ENCODE results near the gene FOXN3. TPM values are rescaled to one million over a fixed set of nuclear protein-coding genes. Genes with fewer than 3 reads are reported as not detected.

FOXN3 gene
- total and polyA plus RNA-seq, 8 donors, result 43.5 to 80.7 (median 49.1) TPM

- Histone ChIP-seq H3K9me3 (no peaks in the 10 kb centered on the region), H3K27me3 (no peaks in the 10 kb centered on the region), H3K4me3 (no peak overlapping the region), H3K4me1 (no peaks in the 10 kb centered on the region), H3K36me3 (peaks cover 0 to 4% of the 10 kb centered on the region in 2 donors), H3K27ac (no peak overlapping the region)
- TF ChIP-seq, protein P1, sequence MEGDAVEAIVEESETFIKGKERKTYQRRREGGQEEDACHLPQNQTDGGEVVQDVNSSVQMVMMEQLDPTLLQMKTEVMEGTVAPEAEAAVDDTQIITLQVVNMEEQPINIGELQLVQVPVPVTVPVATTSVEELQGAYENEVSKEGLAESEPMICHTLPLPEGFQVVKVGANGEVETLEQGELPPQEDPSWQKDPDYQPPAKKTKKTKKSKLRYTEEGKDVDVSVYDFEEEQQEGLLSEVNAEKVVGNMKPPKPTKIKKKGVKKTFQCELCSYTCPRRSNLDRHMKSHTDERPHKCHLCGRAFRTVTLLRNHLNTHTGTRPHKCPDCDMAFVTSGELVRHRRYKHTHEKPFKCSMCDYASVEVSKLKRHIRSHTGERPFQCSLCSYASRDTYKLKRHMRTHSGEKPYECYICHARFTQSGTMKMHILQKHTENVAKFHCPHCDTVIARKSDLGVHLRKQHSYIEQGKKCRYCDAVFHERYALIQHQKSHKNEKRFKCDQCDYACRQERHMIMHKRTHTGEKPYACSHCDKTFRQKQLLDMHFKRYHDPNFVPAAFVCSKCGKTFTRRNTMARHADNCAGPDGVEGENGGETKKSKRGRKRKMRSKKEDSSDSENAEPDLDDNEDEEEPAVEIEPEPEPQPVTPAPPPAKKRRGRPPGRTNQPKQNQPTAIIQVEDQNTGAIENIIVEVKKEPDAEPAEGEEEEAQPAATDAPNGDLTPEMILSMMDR (IDR thresholded peaks at IDR 0.05), result no peak
- no peak for ATAC-seq
- DNase-seq, result no peak
- intact Hi-C loops (cut with DNase I), result no loop called here
These were observed 152.7 kb downstream of the FOXN3 start for GRCh38 chr14:89264196-89264800.

DNA sequence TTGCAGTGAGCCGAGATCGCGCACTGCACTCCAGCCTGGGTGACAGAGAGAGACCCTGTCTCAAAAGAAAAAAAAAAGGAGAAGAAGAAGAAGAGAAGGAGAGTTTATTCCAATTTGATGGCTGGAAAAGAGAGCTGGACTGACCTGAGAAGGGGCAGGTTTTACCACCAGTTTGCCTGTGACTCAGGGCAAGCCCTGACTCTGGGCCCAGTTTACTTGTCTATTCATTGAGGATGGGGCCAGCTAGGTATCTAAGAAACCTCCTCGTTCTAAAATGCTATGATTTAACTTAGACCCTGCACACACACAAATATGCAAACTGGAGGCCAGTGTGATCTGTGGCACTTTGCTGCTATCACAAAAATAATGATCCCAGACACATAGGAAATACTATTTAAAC is 155.0 kb downstream of the FOXN3 start:
- Histone ChIP-seq H3K4me3 (no peak overlapping the region), H3K4me1 (no peaks in the 10 kb centered on the region), H3K27me3 (no peaks in the 10 kb centered on the region), H3K27ac (no peak overlapping the region), H3K9me3 (no peaks in the 10 kb centered on the region), H3K36me3 (peaks cover 0 to 6% of the 10 kb centered on the region in 2 donors)
- TF ChIP-seq, protein P1 (IDR thresholded peaks at IDR 0.05), result no peak
- no peak for ATAC-seq
- intact Hi-C loops (cut with DNase I), result no loop called here
- no peak for DNase-seq

- TF ChIP-seq, protein P1 (IDR thresholded peaks at IDR 0.05), result no peak
- intact Hi-C loops (cut with DNase I), result no loop called here
- H3K9me3 ChIP-seq, result no peaks in the 10 kb centered on the region
These were observed 156.1 kb downstream of the FOXN3 start for GRCh38 chr14:89260898-89261297.

GRCh38 chr14:89259951-89260609 is 157.0 kb downstream of the FOXN3 start:
- H3K9me3 ChIP-seq, result no peaks in the 10 kb centered on the region
- TF ChIP-seq, protein P1 (IDR thresholded peaks at IDR 0.05), result no peak
- intact Hi-C loops (cut with DNase I), result no loop called here
- H3K36me3 ChIP-seq, result peaks cover 0 to 6% of the 10 kb centered on the region in 2 donors
- H3K4me3 ChIP-seq, result no peak overlapping the region
- H3K27ac ChIP-seq, result no peak overlapping the region
- DNase-seq (no peak), ATAC-seq (no peak)
- no peaks in the 10 kb centered on the region for H3K4me1 ChIP-seq
- H3K27me3 ChIP-seq, result no peaks in the 10 kb centered on the region

More at GRCh38 chr14:89260898-89261297, 156.1 kb downstream of the FOXN3 start:
- no peak overlapping the region for H3K27ac ChIP-seq
- no peaks in the 10 kb centered on the region for H3K4me1 ChIP-seq
- no peak overlapping the region for H3K4me3 ChIP-seq
- DNase-seq, result no peak
- ATAC-seq, result no peak
- no peaks in the 10 kb centered on the region for H3K27me3 ChIP-seq
- peaks cover 0 to 6% of the 10 kb centered on the region in 2 donors for H3K36me3 ChIP-seq

- DNase-seq, result no peak
- Histone ChIP-seq H3K27ac (no peak overlapping the region), H3K27me3 (no peaks in the 10 kb centered on the region), H3K4me1 (no peaks in the 10 kb centered on the region), H3K4me3 (no peak overlapping the region), H3K36me3 (peaks cover 0 to 5% of the 10 kb centered on the region in 2 donors), H3K9me3 (no peaks in the 10 kb centered on the region)
- ATAC-seq, result no peak
- intact Hi-C loops (cut with DNase I), result no loop called here
- TF ChIP-seq, protein P1 (IDR thresholded peaks at IDR 0.05), result no peak
These were observed 158.2 kb downstream of the FOXN3 start for GRCh38 chr14:89258728-89259273.

Data from left lung (tissue), 10 donors.